Keratinocyte (primary cell): ENCODE data around the gene ROR1. TPM values are rescaled to one million over a fixed set of nuclear protein-coding genes. Genes with fewer than 3 reads are reported as not detected.

Source experiments
- DNase-seq: peaks from one replicate; pipeline ENCODE4 v3.0.0-alpha.2; 2011; ENCODE audit warnings: low read depth, missing footprints, low spot score
- FAIRE-seq: peaks from 2 replicates; lab custom pipeline; 2011; peaks lifted over from hg19 to GRCh38; lab: Jason Lieb, UNC
- H2AFZ ChIP-seq: 2 replicates; pipeline ENCODE4 v1.6.0; 2012; ENCODE audit warnings: low read length, control low read depth, inconsistent platforms; ENCODE audit not compliant: control insufficient read depth
- H3K27ac ChIP-seq: 2 replicates; pipeline ENCODE4 v1.5.1; 2011; ENCODE audit warnings: low read length; ENCODE audit not compliant: control insufficient read depth, insufficient read depth
- H3K27me3 ChIP-seq: 3 replicates; pipeline ENCODE4 v1.6.0; 2011; ENCODE audit warnings: low read length; ENCODE audit not compliant: control insufficient read depth, insufficient read depth; ENCODE audit errors: extremely low read depth
- H3K36me3 ChIP-seq, 2 experiments: 2 replicates in 1 of 2; 3 replicates in 1 of 2; pipeline ENCODE4 v1.5.1; 2011; ENCODE audit warnings: low read length in 2 of 2, mild to moderate bottlenecking in 1 of 2; ENCODE audit not compliant: control insufficient read depth in 2 of 2, insufficient read depth in 2 of 2; ENCODE audit errors: extremely low read depth in 1 of 2
- H3K4me1 ChIP-seq: 3 replicates; pipeline ENCODE4 v1.5.1; 2011; ENCODE audit warnings: low read length; ENCODE audit not compliant: control insufficient read depth, insufficient read depth; ENCODE audit errors: extremely low read depth
- H3K4me2 ChIP-seq: 3 replicates; pipeline ENCODE4 v1.6.0; 2011; ENCODE audit warnings: low read depth, low read length; ENCODE audit not compliant: control insufficient read depth, insufficient read depth; ENCODE audit errors: extremely low read depth
- H3K4me3 ChIP-seq, 3 experiments: fragments of 200-600 bp in 1 of 3; sonication (generic) in 1 of 3; 2 replicates in 2 of 3; 3 replicates in 1 of 3; pipeline ENCODE4 v1.5.1; 2011 to 2016; ENCODE audit warnings: low read length in 3 of 3, mild to moderate bottlenecking in 3 of 3, control low read depth in 2 of 3, inconsistent platforms in 1 of 3, low read depth in 1 of 3, mixed read lengths in 1 of 3, mixed run types in 1 of 3, moderate library complexity in 1 of 3; ENCODE audit not compliant: control insufficient read depth in 2 of 3, insufficient read depth in 2 of 3; ENCODE audit errors: extremely low read depth in 1 of 3
- H3K79me2 ChIP-seq: 2 replicates; pipeline ENCODE4 v1.6.0; 2012; ENCODE audit warnings: low read length; ENCODE audit not compliant: control insufficient read depth, insufficient read depth
- H3K9ac ChIP-seq: 3 replicates; pipeline ENCODE4 v1.6.0; 2011; ENCODE audit warnings: low read length; ENCODE audit not compliant: control insufficient read depth, insufficient read depth; ENCODE audit errors: extremely low read depth
- H3K9me1 ChIP-seq: 3 replicates; pipeline ENCODE4 v1.6.0; 2011; ENCODE audit warnings: low read length; ENCODE audit not compliant: control insufficient read depth, insufficient read depth; ENCODE audit errors: extremely low read depth
- H3K9me3 ChIP-seq: 2 replicates; pipeline ENCODE4 v1.5.1; 2012; ENCODE audit warnings: low read depth, low read length; ENCODE audit not compliant: control insufficient read depth
- H4K20me1 ChIP-seq: 3 replicates; pipeline ENCODE4 v1.6.0; 2011; ENCODE audit warnings: low read length; ENCODE audit not compliant: control insufficient read depth, insufficient read depth; ENCODE audit errors: extremely low read depth
- CTCF ChIP-seq, 3 experiments: IDR thresholded peaks in 1 of 3; conservative IDR thresholded peaks in 1 of 3; optimal IDR thresholded peaks in 1 of 3; 2 replicates in 2 of 3; 3 replicates in 1 of 3; pipeline versions ENCODE3 to v1.5.1; 2011; ENCODE audit warnings: low read length in 3 of 3, mild to moderate bottlenecking in 3 of 3, moderate library complexity in 2 of 3, control low read depth in 1 of 3, inconsistent platforms in 1 of 3; ENCODE audit not compliant: insufficient read depth in 2 of 3; ENCODE audit errors: extremely low read depth in 1 of 3
- EZH2 ChIP-seq: IDR thresholded peaks from one replicate; pipeline ENCODE4 v1.6.1; 2012; ENCODE audit warnings: inconsistent platforms, mild to moderate bottlenecking, low read length, moderate library complexity
- dilution Hi-C: fragments of 300-500 bp; cut with MboI; formaldehyde crosslinking; loops from one replicate; pipeline ENCODE4 v1.7.0; 2020; ENCODE audit warnings: low sequenced_read_pairs; ENCODE audit not compliant: extremely low pct_ligation_motif_present
- polyA plus RNA-seq, 5 experiments: library from polyadenylated mRNA; depleted of rRNA in 3 of 5; stranded (reverse) in 3 of 5; stranded (forward) in 1 of 5; unstranded in 1 of 5; fragments of >200 nt; gene quantifications; 1 replicate in 1 of 5; 2 replicates in 3 of 5; 3 replicates in 1 of 5; pipeline versions ENCODE4 v1.2.1 to v1.2.3, GENCODE V29; 2011 to 2012; ENCODE audit warnings: missing spikeins in 2 of 5, low read depth in 1 of 5, low replicate concordance in 1 of 5

The ROR1 gene
- polyA plus RNA-seq, 1 donor (not counting 4 experiments of a cell fraction or from before 2014, with no cell fraction given): 9.2 TPM

DNA sequence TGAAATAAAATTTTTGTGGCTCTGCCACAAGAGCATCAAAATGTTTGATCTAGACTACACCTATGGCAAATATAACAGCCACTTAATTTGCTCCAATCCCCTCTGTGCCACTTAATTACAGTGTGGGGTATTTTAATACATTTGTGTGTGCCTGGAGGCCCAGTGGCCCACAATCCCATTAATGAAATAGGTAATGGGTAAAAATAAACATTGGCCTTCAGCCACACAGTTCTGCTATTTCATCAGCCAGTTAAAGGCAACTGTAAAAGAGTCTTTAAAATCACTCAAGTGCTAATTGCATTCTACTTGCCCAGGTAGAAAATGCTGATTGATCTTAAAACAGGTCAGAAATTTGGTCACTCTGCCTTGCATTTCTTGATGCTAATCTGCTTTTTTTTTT is 278.0 kb downstream of the ROR1 start:
- H3K9ac ChIP-seq: no peak overlapping the region
- dilution Hi-C loops: no loop called here
- no peak for TF ChIP-seq EZH2
- no peak overlapping the region for H3K27ac ChIP-seq
- no peak for DNase-seq
- no peaks in the 10 kb centered on the region for H3K27me3 ChIP-seq
- no peaks in the 10 kb centered on the region for H3K36me3 ChIP-seq
- no peak overlapping the region for H3K4me2 ChIP-seq
- no peak for FAIRE-seq
- no peak overlapping the region for H2AFZ ChIP-seq
- H3K4me1 ChIP-seq: peaks cover 6% of the 10 kb centered on the region
- H3K9me1 ChIP-seq: no peaks in the 10 kb centered on the region
- H3K79me2 ChIP-seq: no peaks in the 10 kb centered on the region
- no peaks in the 10 kb centered on the region for H4K20me1 ChIP-seq
- H3K9me3 ChIP-seq: no peaks in the 10 kb centered on the region
- no peak overlapping the region for H3K4me3 ChIP-seq

GRCh38 chr1:64052777-64053176 is 279.0 kb downstream of the ROR1 start:
- Histone ChIP-seq H4K20me1 (no peaks in the 10 kb centered on the region), H3K9me3 (no peaks in the 10 kb centered on the region), H2AFZ (no peak overlapping the region), H3K4me3 (no peak overlapping the region), H3K4me2 (no peak overlapping the region), H3K9ac (no peak overlapping the region), H3K27me3 (no peaks in the 10 kb centered on the region), H3K9me1 (no peaks in the 10 kb centered on the region), H3K79me2 (no peaks in the 10 kb centered on the region), H3K36me3 (no peaks in the 10 kb centered on the region), H3K27ac (no peak overlapping the region), H3K4me1 (no peaks in the 10 kb centered on the region)
- no peak for DNase-seq
- TF ChIP-seq EZH2 (no peak), CTCF (optimal IDR thresholded peaks at IDR 0.05 in 1 of 3, IDR thresholded peaks at IDR 0.05 in 1 of 3, conservative IDR thresholded peaks at IDR 0.05 in 1 of 3; ENCODE audit: extremely low read depth in 1 of 3, insufficient read depth in 2 of 3, low read length in 3 of 3) (no peak)
- dilution Hi-C loops: no loop called here
- FAIRE-seq: no peak

DNA sequence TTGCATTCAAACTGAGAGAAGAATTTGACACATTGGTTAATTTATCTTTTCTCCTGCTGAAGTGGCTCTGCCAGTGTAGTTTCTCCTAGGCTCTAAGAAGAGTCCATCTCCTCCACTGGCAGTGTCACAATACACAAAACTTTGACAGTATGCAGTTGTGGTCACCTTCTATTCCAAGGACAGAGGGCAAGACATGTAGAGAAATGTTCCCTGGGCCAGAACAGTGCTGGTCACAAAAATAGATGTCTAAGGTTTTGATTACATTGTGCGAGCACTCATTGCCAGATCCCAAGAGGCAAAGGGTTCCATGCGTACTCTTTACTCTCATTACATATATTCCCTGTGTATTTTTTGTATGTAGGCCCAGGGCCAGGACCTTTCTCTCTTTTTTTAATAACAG is 281.5 kb downstream of the ROR1 start:
- H3K4me3 ChIP-seq: no peak overlapping the region
- H3K36me3 ChIP-seq: no peaks in the 10 kb centered on the region
- H4K20me1 ChIP-seq: no peaks in the 10 kb centered on the region
- H3K27ac ChIP-seq: no peak overlapping the region
- no peak overlapping the region for H2AFZ ChIP-seq
- no peaks in the 10 kb centered on the region for H3K4me1 ChIP-seq
- H3K27me3 ChIP-seq: no peaks in the 10 kb centered on the region
- no peaks in the 10 kb centered on the region for H3K79me2 ChIP-seq
- H3K9me3 ChIP-seq: no peaks in the 10 kb centered on the region
- H3K4me2 ChIP-seq: no peak overlapping the region
- H3K9me1 ChIP-seq: no peaks in the 10 kb centered on the region
- no peak for DNase-seq
- dilution Hi-C loops: no loop called here
- no peak for TF ChIP-seq CTCF (optimal IDR thresholded peaks at IDR 0.05 in 1 of 3, IDR thresholded peaks at IDR 0.05 in 1 of 3, conservative IDR thresholded peaks at IDR 0.05 in 1 of 3; ENCODE audit: extremely low read depth in 1 of 3, insufficient read depth in 2 of 3, low read length in 3 of 3)
- no peak for TF ChIP-seq EZH2
- no peak overlapping the region for H3K9ac ChIP-seq
- FAIRE-seq: no peak
